Stomach (tissue), 9 donors: ENCODE data around the gene NPDC1. TPM values are rescaled to one million over a fixed set of nuclear protein-coding genes. Genes with fewer than 3 reads are reported as not detected.
A peak's percentile ranks its signal among the peaks of the same experiment; 100 is the strongest.

Experiments
- DNase-seq, 2 donors: peaks; one replicate each; pipeline versions ENCODE4 v3.0.0 to v3.0.0-alpha.2; 2013 to 2019
- H3K27ac ChIP-seq, 5 donors: fragments of 200-600 bp in 4 of 5; sonication (generic) in 4 of 5; one replicate each; pipeline ENCODE4 v1.5.1; 2013 to 2019; ENCODE audit warnings: mild to moderate bottlenecking in 1 of 5, moderate library complexity in 1 of 5
- H3K27me3 ChIP-seq, 3 donors: fragments of 200-600 bp; sonication (generic); one replicate each; pipeline ENCODE4 v1.5.1; 2017 to 2019; ENCODE audit warnings: mixed run types in 1 of 3
- H3K36me3 ChIP-seq, 4 donors: fragments of 200-600 bp; sonication (generic); 1 replicate in 3 of 4; 2 replicates in 1 of 4; pipeline ENCODE4 v1.5.1; 2016 to 2019
- H3K4me1 ChIP-seq, 4 donors: fragments of 200-600 bp; sonication (generic); one replicate each; pipeline ENCODE4 v1.5.1; 2016 to 2019
- H3K4me3 ChIP-seq, 4 donors: fragments of 200-600 bp; sonication (generic) in 3 of 4; one replicate each; pipeline ENCODE4 v1.5.1; 2016 to 2019; ENCODE audit warnings: mild to moderate bottlenecking in 1 of 4
- H3K9me3 ChIP-seq, 4 donors: fragments of 200-600 bp; sonication (generic); one replicate each; pipeline ENCODE4 v1.5.1; 2016 to 2019
- CTCF ChIP-seq, 7 experiments: fragments of 450-650 bp in 4 of 7; fragments of 200-600 bp in 3 of 7; sonication (generic) in 3 of 7; IDR thresholded peaks; one replicate each; pipeline ENCODE4 v1.5.1; 2016 to 2019; ENCODE audit warnings: antibody characterized with exemption in 7 of 7, control low read depth in 2 of 7, mild to moderate bottlenecking in 1 of 7
- EP300 ChIP-seq: sonication (generic); formaldehyde crosslinking; IDR thresholded peaks from one replicate; pipeline ENCODE4 v1.6.1; 2017; ENCODE audit warnings: antibody characterized with exemption
- POLR2A ChIP-seq, 4 donors: fragments of 450-650 bp; IDR thresholded peaks; one replicate each; pipeline ENCODE4 v1.6.1; 2016; ENCODE audit warnings: antibody characterized with exemption in 4 of 4, control low read depth in 2 of 4, mild to moderate bottlenecking in 1 of 4, moderate library complexity in 1 of 4
- POLR2AphosphoS5 ChIP-seq, 3 donors: sonication (generic); formaldehyde crosslinking; IDR thresholded peaks; one replicate each; pipeline ENCODE4 v1.6.1; 2016; ENCODE audit warnings: antibody characterized with exemption in 3 of 3
- WGBS, 5 donors: extraction: QIAGEN DNeasy Blood & Tissue Kit in 3 of 5; methylation state at CpG; one replicate each; pipeline versions ENCODE4 v1.1.5 to v1.1.7; 2013 to 2018; 5-methylcytosine and 5-hydroxymethylcytosine counted together
- intact Hi-C: fragments of 100-400 bp; cut with DNase I; formaldehyde crosslinking; loops from one replicate; pipeline ENCODE4 v1.15.1; 2023; ENCODE audit warnings: low total_unique reads
- polyA plus RNA-seq, 3 donors: library from polyadenylated mRNA; stranded (reverse); fragments of 200-250 nt; gene quantifications; one replicate each; pipeline ENCODE4 v1.2.3, GENCODE V29; 2013
- total RNA-seq, 5 donors: library from RNA; depleted of rRNA; stranded (reverse); fragments of >200 nt; gene quantifications; one replicate each; pipeline versions ENCODE4 v1.1.0 to v1.2.3, GENCODE V29; 2014 to 2016
- donor health status: healthy with polysubstance abuse.
- donor health status: Bipolar disorder and iron deficiency.
- donor health status: healthy.

NPDC1 gene
- total and polyA plus RNA-seq, 8 donors: 20.0 to 276 (median 180) TPM

- Histone ChIP-seq H3K36me3 (no peaks in the 10 kb centered on the region), H3K4me1 (peaks cover 40 to 75% (median 60%) of the 10 kb centered on the region in 4 donors), H3K27ac (peak overlapping the region; percentile 54 to 81 (median 64)), H3K27me3 (peaks cover 0 to under 1% (median 0%) of the 10 kb centered on the region in 3 donors), H3K9me3 (no peaks in the 10 kb centered on the region), H3K4me3 (peak overlapping the region; percentile 57 to 69 (median 64))
- intact Hi-C loops: loop anchor here (10.0 kb wide), 1 partner anchor 74 kb away; the partner anchor contains the start of gene LCN12
- DNase-seq: peak; percentile 84 to 85
- WGBS, 5 donors: 25 to 38% (median 28%) methylated on average over 18 to 19 of the region's 19 CpGs
- TF ChIP-seq EP300 (no peak), POLR2A (IDR thresholded peaks at IDR 0.05) (no peak), POLR2AphosphoS5 (IDR thresholded peaks at IDR 0.05) (peak in 1 of 3 donors; percentile 15), CTCF (IDR thresholded peaks at IDR 0.05) (peak in 6 of 7 experiments; percentile 37 to 94 (median 88))
Observed at GRCh38 chr9:137029058-137029936, 16.7 kb downstream of the NPDC1 start.

- peak overlapping the region; percentile 57 to 69 (median 64) for H3K4me3 ChIP-seq
- H3K27ac ChIP-seq: peak overlapping the region; percentile 54 to 81 (median 64)
- intact Hi-C loops: loop anchor here (10.0 kb wide), 1 partner anchor 74 kb away; the partner anchor contains the start of gene LCN12
- no peaks in the 10 kb centered on the region for H3K36me3 ChIP-seq
- no peaks in the 10 kb centered on the region for H3K9me3 ChIP-seq
- 0 to 7% (median 1%) methylated on average over 5 to 97 of the region's 98 CpGs for WGBS, 5 donors
- H3K4me1 ChIP-seq: peaks cover 40 to 82% (median 64%) of the 10 kb centered on the region in 4 donors
- no peaks in the 10 kb centered on the region for H3K27me3 ChIP-seq
- TF ChIP-seq EP300: no peak
- TF ChIP-seq POLR2A (IDR thresholded peaks at IDR 0.05): no peak
- TF ChIP-seq POLR2AphosphoS5 (IDR thresholded peaks at IDR 0.05): no peak
- TF ChIP-seq CTCF (IDR thresholded peaks at IDR 0.05): peak in 2 of 7 experiments; percentile 6 to 24
- peak; percentile 78 to 89 for DNase-seq
Observed at GRCh38 chr9:137028263-137029057, 17.5 kb downstream of the NPDC1 start.

- Histone ChIP-seq H3K27me3 (no peaks in the 10 kb centered on the region), H3K4me3 (peak within 1 kb of the TSS; percentile 57 to 69 (median 64)), H3K4me1 (peaks cover 40 to 89% (median 67%) of the 10 kb centered on the region in 4 donors), H3K9me3 (no peaks in the 10 kb centered on the region), H3K36me3 (no peaks in the 10 kb centered on the region), H3K27ac (peak within 1 kb of the TSS; percentile 59 to 81 (median 68))
- intact Hi-C loops: loop anchor here (10.0 kb wide), 1 partner anchor 73 kb away; the partner anchor contains the start of gene LCN12
- 2 to 32% (median 5%) methylated on average over 5 to 95 of the region's 95 CpGs for WGBS, 5 donors
- peak in 1 of 2 donors; percentile 65 for DNase-seq
- TF ChIP-seq POLR2A (IDR thresholded peaks at IDR 0.05) (no peak), CTCF (IDR thresholded peaks at IDR 0.05) (no peak), EP300 (no peak), POLR2AphosphoS5 (IDR thresholded peaks at IDR 0.05) (no peak)
Observed at GRCh38 chr9:137027369-137028262, 18.4 kb downstream of the NPDC1 start, which contains the start of gene ABCA2. ABCA2 (minus strand) TSS chr9:137028237; CDS start chr9:137028140, 97 bp downstream.
